Islet of Langerhans (tissue), 1 donor: ENCODE results near the gene CBX6.

ENCODE experiments used
- FAIRE-seq: peaks from one replicate; lab custom pipeline; 2011; peaks lifted over from hg19 to GRCh38; lab: Jason Lieb, UNC

The CBX6 gene

GRCh38 chr22:38872172-38872830, at the start of gene CBX6:
Gene CBX6 (minus strand): TSS chr22:38872216. CDS start chr22:38872190, 26 bp downstream.
- FAIRE-seq: no peak

DNA sequence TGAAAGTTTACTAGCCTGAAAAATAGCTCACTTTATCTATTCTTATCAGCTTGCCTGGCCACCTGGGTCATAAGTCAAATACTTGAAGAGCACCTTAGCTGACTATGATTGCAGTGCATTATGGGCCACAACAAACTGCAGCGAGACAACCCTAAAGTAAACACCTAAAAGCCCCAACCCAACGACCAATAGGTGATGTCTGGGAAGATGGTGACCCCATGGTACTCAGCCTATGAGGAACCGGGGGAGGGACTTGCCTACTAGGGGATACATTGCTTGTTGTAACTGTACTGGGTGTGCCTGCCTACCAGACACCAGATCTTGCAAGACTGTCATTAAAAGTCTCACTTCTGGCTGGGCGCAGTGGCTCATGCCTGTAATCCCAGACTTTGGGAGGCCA, 49.8 kb upstream of the CBX6 start:
- no peak for FAIRE-seq

DNA sequence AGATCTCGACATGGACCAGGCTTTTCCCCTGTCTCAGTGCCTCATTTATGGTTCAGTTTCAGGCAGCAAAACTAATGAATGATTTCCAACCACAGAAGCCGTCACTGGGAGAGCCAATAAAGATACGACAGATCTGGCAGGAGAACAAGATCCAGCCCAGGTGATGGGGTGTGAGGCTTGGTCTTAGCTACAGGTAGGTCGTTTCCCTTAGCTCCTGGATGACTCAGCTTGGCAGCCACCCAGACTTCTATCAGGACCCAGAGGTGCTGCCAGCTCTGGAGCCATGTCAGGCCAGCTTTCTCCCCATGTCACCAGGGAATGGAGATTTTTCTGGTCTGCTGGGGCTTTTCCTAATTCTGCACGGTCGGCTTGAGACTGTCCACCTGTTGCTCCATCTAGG, 49.1 kb upstream of the CBX6 start:
- peak; percentile 56 for FAIRE-seq

DNA sequence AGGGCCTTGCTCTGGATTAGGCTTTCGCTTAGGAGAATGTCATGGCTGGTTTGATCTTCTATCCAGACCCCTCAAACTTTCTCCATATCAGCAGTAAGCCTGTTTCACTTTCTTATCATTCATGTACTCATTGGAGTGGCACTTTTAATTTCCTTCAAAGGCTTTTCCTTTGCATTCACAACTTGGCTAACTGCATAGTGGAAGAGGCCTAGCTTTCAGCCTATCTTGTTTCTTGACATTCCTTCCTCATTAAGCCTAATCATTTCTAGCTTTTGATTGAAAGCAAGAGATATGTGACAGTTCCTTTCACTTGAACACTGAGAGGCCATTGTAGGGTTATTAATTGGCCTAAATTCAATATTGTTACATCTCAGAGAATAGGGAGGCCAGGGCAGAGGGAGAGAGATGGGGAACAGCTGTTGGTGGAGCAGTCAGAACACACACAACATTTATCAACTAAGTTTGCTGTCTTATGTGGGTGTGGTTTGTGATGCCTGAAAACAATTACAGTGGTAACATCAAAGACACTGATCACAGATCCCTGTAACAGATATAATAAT, 47.7 kb upstream of the CBX6 start:
- no peak for FAIRE-seq

- no peak for FAIRE-seq
These were observed 39.4 kb upstream of the CBX6 start for GRCh38 chr22:38911434-38911833.

- FAIRE-seq: no peak
These were observed 35.8 kb upstream of the CBX6 start for GRCh38 chr22:38907767-38908166.

- FAIRE-seq: no peak
These were observed 34.0 kb upstream of the CBX6 start for GRCh38 chr22:38906052-38906451.

DNA sequence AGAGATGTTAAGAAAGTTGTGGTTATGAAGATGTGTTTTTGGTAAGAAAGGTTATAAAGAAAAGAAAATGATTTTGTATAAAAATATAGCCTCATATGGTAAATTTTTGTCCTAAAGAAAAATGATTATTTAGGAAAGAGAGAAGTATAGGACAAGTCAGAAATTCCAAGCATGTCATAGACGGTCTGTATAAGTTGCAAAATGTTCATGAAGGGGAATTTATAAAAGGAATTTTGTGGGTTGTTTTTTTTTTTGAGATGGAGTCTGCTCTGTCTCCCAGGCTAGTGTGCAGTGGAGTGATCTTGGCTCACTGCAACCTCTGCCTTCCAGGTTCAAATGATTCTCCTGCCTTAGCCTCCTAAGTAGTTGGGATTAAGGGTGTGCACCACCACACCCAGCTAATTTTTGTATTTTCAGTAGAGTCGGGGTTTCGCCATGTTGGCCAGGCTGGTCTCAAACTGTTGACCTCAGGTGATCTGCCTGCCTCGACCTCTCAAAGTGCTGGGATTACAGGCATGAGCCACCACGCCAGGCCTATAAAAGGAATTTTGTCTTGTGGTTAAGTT, 32.1 kb upstream of the CBX6 start:
- FAIRE-seq: peak; percentile 21

DNA sequence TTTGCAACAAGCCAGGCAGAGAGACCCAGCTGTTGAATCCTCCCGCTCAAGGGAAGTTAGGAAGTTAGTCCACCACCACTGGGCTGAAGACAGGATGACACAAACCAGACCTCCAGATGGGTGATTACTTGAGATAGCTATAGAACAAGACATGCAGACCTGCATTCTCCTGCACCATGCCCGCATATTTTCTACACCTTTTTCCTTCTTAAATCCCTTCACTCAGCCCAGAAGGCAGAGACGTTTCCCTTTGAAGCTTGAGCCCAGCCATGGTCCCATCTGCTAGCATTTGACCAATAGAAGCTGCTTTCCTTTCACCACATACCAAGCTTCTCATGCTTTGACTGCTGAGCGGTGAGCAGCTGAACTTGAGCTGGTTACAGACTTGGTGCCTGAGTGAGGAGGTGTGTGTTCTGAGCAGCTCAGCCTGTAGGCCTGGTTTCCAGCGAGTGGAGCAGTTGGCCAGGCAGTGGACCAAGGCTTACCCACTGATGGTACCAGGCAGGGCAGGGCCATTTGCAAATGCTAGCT, 29.2 kb upstream of the CBX6 start:
- FAIRE-seq: no peak

DNA sequence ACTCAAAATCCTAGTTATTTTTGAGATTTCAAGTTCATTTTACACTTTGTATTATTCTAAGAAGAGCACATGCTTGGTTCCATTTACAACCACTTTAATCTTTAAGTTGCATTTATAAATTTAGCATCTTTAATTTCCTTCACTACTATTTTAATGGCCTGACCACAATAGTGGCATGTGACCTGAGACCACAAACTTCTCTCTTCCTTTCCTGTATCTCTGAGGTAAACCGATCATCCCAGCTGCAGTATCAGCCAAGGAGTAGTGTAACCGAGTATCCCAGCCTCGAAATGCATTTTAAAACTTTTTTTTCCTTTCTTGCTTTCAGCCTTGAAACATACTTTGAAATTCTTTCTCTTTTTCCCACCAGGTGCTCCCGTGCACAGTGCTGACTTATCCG, 28.7 kb upstream of the CBX6 start:
- FAIRE-seq: no peak

DNA sequence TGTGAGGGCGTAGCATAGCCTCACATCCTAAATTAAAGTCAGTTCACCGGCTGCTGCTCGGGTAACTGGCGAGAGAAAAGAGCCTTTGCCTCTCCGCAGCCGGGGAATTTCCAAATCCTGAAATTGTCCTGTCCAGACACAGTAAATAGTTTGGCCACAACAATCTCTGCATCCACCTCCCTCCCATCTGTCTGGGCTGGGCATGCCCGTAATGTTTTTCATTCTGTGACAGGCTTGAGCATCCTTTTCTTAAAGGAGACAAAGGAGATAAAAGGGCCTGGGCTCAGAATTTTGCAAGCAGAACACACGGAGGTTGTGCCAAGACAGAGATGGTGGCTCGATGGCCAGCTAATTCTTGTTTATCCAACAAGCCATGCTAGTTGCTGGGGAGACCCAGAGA, 19.2 kb upstream of the CBX6 start:
- no peak for FAIRE-seq

DNA sequence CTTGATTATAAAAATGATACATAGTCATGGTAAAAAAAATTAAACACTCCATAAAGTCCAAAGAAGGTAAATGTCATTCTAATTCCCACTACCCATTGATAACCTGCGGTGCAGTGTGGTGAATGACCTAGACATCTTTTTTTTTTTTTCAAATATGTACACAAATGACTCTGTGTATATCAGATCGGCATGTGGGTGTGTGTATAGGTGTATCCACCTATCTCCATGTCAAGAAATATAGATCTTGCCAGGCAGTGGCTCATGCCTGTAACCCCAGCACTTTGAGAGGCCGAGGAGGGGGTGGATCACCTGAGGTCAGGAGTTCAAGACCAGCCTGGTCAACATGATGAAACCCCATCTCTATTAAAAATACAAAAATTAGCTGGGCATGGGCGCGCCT, 18.4 kb upstream of the CBX6 start:
- no peak for FAIRE-seq

DNA sequence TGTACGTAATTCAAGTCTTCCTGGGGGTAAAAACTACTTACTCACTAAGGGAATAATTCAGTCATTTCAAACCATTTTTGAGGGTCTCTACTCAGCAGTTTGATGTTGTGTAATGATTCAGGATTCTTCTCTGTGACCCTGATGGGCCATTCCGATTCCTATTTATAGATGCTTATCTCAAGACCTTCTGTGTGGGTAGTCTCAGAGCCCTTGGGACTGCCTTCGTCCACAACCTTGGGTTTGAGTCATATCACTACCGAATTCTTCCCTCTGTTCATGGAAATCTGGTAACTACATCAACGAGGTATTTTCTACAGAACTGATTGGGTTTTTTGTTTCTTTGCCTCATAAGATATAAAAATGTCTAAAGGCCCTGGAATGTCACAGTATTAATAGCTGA, 14.3 kb upstream of the CBX6 start:
- no peak for FAIRE-seq

DNA sequence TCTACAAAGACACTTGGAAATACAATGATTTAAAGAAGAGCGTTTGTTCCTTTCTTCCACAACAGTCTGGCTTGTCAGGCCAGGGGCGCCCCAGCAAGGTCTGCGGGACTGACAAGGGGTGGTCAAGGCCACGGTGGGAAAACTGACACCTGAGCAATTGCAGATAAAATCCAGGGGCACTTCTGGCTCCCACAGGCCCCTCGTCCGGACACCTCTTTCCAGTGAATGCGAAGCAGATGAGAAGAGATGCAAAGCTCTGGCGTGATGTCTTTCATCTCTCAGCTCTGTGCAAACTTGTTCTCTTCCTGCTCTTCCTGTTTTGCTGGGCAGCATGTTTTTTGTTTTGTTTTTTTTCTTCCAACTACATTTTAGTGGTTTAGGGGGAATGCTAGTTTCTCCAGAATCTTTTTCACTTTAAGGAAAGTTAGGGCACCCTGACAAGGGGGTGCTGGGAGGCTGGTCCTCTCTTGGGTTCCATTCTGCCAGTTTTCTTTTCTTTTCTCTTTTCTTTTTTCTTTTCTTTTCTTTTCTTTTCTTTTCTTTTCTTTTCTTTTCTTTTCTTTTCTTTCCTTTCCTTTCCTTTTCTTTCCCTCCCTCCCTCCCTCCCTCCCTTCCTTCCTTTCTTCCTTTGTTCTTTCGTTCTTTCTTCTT, 11.1 kb upstream of the CBX6 start:
- FAIRE-seq: no peak

- FAIRE-seq: no peak
These were observed 10.2 kb upstream of the CBX6 start for GRCh38 chr22:38881997-38882879.

DNA sequence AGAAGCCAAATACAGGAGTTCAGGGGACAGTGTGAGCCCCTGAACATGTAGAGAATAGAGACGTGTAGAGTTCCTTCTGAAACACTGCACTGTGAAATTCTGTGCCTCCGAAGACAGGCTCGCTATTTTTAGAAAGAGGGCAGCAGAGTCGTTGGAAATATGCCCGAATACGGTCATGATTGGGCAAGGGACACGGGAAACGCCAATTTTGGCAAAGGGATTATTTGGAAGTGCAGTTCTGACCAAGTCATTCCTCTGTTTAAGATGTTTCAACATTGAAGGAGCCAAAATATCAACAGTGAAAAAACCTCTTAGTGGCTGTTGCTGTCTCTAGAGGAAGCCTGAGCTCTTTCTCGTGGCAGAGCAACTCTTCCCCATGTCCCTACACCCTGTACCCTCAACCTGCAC, 9.5 kb upstream of the CBX6 start:
- no peak for FAIRE-seq

DNA sequence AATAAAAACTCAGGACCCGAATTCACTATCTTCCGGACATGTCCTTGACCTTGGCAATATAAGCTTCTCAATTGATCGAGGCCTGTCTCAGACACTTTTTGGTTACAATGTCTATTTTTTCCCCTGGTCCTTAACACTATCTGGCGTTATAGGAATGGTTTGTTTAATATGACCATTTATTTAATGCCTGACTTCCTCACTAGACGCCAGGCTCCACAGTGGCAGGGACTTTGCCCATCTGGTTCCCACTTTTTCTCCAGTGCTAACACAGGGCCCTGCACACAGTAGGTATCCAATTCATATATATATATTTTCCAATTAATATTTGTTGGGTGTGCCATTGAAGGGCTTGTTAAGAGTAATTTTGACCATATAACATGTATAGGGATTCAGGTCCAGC, 7.9 kb upstream of the CBX6 start:
- no peak for FAIRE-seq

DNA sequence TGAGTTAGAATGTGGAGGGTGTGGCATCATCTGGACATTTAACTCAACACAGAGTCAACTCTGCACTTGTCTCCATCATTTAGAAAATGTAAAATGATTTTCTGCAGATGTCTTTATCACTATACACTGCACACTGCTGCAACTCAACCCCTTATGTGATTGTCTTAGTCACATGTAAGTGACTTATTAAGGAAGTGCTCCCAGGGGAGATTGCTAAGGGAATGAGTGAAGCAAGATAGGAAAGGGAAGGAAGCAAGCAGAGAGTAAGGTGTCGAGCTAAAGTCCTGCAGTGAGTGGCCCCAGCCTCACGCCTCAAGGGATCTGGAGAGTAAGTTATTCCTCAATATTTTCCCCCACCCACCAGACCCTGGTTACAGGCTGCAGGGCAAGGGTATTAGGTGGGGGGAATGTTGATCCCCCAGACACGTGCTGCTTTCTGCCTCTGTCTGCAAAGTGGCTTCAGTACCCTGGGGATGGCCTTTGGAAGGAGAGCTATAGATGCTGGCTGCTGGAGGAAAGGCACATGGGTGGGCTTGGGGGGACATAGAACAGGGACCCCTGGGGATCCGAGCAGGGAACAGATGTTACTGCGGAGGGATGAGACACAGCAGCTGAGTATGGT, 7.2 kb upstream of the CBX6 start:
- no peak for FAIRE-seq

- FAIRE-seq: no peak
These were observed 6.0 kb upstream of the CBX6 start for GRCh38 chr22:38878001-38878400.

- FAIRE-seq: no peak
These were observed 2.7 kb upstream of the CBX6 start for GRCh38 chr22:38874529-38875222.
